H1 (cell line): ENCODE results near the gene ASAH2B. TPM values are rescaled to one million over a fixed set of nuclear protein-coding genes. Genes with fewer than 3 reads are reported as not detected.
A peak's percentile ranks its signal among the peaks of the same experiment; 100 is the strongest.

ENCODE experiments used
- BRCA1 ChIP-seq: IDR thresholded peaks from 2 replicates; pipeline ENCODE4 v1.6.1; 2012; ENCODE audit warnings: low read depth, low read length, improper control_type of control experiment
- CBX5 ChIP-seq: fragments of 300-800, 300-1000 bp; sonication (generic); IDR thresholded peaks from 2 replicates; pipeline ENCODE4 v1.7.1; 2016; ENCODE audit warnings: antibody characterized with exemption, low read length, low read depth
- CBX8 ChIP-seq: fragments of 300-800, 300-1000 bp; sonication (generic); IDR thresholded peaks from 2 replicates; pipeline ENCODE4 v1.7.1; 2016; ENCODE audit warnings: low read depth, low read length, borderline replicate concordance
- CTCF ChIP-seq, 3 experiments: IDR thresholded peaks; 1 replicate in 2 of 3; 2 replicates in 1 of 3; pipeline versions ENCODE4 v1.5.1 to v1.6.1; 2011; ENCODE audit warnings: low read length in 3 of 3, mild to moderate bottlenecking in 3 of 3, inconsistent platforms in 2 of 3, low read depth in 1 of 3, moderate library complexity in 1 of 3; ENCODE audit not compliant: insufficient read depth in 1 of 3; ENCODE audit errors: control extremely low read depth in 1 of 3
- EP300 ChIP-seq, 2 experiments: IDR thresholded peaks; 1 replicate in 1 of 2; 2 replicates in 1 of 2; pipeline ENCODE4 v1.6.1; 2011 to 2012; ENCODE audit warnings: low read depth in 2 of 2, low read length in 2 of 2, mild to moderate bottlenecking in 2 of 2, borderline replicate concordance in 1 of 2, inconsistent platforms in 1 of 2, moderate library complexity in 1 of 2
- EZH2 ChIP-seq: fragments of 200-600 bp; sonication (generic); IDR thresholded peaks from 2 replicates; pipeline ENCODE4 v1.7.1; 2012; ENCODE audit warnings: low read depth, mild to moderate bottlenecking, moderate library complexity, low read length, inconsistent platforms; ENCODE audit not compliant: severe bottlenecking
- JUND ChIP-seq: IDR thresholded peaks from 2 replicates; pipeline ENCODE4 v1.6.1; 2011; ENCODE audit warnings: mild to moderate bottlenecking, improper control_type of control experiment, low read length
- KDM4A ChIP-seq: IDR thresholded peaks from one replicate; pipeline ENCODE4 v1.7.1; 2012; ENCODE audit warnings: low read depth, mild to moderate bottlenecking, moderate library complexity, low read length, inconsistent platforms; ENCODE audit not compliant: severe bottlenecking
- RNF2 ChIP-seq: fragments of 200-900, 300-1000 bp; sonication (generic); IDR thresholded peaks from 2 replicates; pipeline ENCODE4 v1.7.1; 2016; ENCODE audit warnings: borderline replicate concordance, low read depth, mild to moderate bottlenecking, antibody characterized with exemption, low read length; ENCODE audit not compliant: poor library complexity, severe bottlenecking; ENCODE audit errors: missing control alignments
- RXRA ChIP-seq: IDR thresholded peaks from 2 replicates; pipeline ENCODE4 v1.6.1; 2011; ENCODE audit warnings: low read depth, mild to moderate bottlenecking, low read length, moderate library complexity; ENCODE audit not compliant: insufficient read depth
- SIRT6 ChIP-seq: IDR thresholded peaks from one replicate; pipeline ENCODE4 v1.7.1; 2012; ENCODE audit warnings: low read length, inconsistent platforms
- SP4 ChIP-seq: IDR thresholded peaks from 2 replicates; pipeline ENCODE4 v1.6.1; 2012; ENCODE audit warnings: low read length, inconsistent platforms
- TAF1 ChIP-seq: IDR thresholded peaks from 2 replicates; pipeline ENCODE4 v1.6.1; 2011; ENCODE audit warnings: mild to moderate bottlenecking, low read depth, low read length
- TBP ChIP-seq: IDR thresholded peaks from 2 replicates; pipeline ENCODE4 v1.6.1; 2011; ENCODE audit warnings: low read depth, low read length, improper control_type of control experiment
- TEAD4 ChIP-seq: IDR thresholded peaks from 2 replicates; pipeline ENCODE4 v1.6.1; 2012; ENCODE audit warnings: low read depth, low read length, inconsistent platforms, mixed read lengths
- YY1 ChIP-seq: IDR thresholded peaks from 2 replicates; pipeline ENCODE4 v1.6.1; 2011; ENCODE audit warnings: low read depth, mild to moderate bottlenecking, low read length
- ZNF274 ChIP-seq: IDR thresholded peaks from 2 replicates; pipeline ENCODE4 v1.7.0; 2012; ENCODE audit warnings: low read length, borderline replicate concordance; ENCODE audit errors: extremely low read depth
- polyA plus RNA-seq, 7 experiments: library from polyadenylated mRNA; depleted of rRNA in 3 of 7; stranded (reverse) in 5 of 7; unstranded in 2 of 7; fragments of >200 nt in 5 of 7; fragments of 200-250 nt in 2 of 7; gene quantifications; 1 replicate in 5 of 7; 2 replicates in 1 of 7; 4 replicates in 1 of 7; pipeline versions ENCODE4 v1.2.1 to v1.2.3, GENCODE V29; 2011 to 2013; ENCODE audit warnings: missing spikeins in 2 of 7, mixed read lengths in 2 of 7
- total RNA-seq: library from RNA; stranded (reverse); fragmentation: NEBNext Ultra II Directional; extraction: Animal tissue kit (Norgen Biotek cat#: 25700); gene quantifications from 2 replicates; pipeline ENCODE4 v1.2.1, GENCODE V29; 2021
- TF ChIP-seq, protein P1 (sequence below): IDR thresholded peaks from 2 replicates; pipeline ENCODE4 v1.6.1; 2011; ENCODE audit warnings: low read length, improper control_type of control experiment
- TF ChIP-seq, protein P2 (sequence below): IDR thresholded peaks from 2 replicates; pipeline ENCODE4 v1.6.1; 2012; ENCODE audit warnings: low read length, inconsistent platforms

ASAH2B gene
- total and polyA plus RNA-seq, 2 of the 8 experiments (the other 6 are each of a cell fraction or from before 2014, with no cell fraction given) = 3.6 to 4.7 TPM

DNA sequence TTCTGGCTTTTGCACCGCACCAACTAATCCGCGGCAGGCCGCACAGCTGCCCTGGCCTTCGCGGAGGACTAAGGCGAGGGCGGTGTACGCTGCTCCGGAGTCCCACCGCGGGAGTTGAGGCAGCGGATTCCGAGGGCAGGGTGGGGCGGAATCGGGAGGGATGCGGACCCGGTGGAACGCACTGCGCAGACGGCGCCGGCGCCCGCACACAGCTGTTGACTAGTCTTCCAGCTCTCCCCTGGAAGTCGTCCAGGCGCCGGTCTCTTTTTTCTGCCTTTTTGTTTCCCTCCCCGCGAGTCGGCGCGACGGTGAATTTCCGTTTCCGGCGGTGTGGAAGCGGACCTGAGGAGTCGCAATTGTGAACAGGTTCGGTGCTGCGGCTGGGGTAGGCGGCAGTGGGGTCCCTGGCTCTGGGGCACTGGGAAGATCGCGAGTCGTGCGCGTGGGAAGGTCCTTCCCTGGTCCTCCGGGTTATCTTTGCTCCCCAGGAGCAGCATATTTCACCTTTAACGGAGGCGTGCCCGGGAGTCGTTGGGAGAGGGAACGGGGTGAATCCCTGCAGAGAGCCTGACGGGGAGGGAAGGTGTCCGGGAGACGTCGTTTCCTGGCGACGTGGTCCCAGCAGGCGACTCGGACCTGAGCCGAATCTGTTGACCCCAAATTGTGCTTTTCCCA is at the start of gene ASAH2B (continued):
- TF ChIP-seq RNF2 (no peak), BRCA1 (no peak), TEAD4 (no peak), SP4 (peak; percentile 59; the same call in 1 of the 2 replicates), TAF1 (peak; percentile 70), EP300 (IDR thresholded peaks at IDR 0.05; ENCODE audit: borderline replicate concordance in 1 of 2, low read depth in 2 of 2, low read length in 2 of 2) (no peak), CTCF (IDR thresholded peaks at IDR 0.05; ENCODE audit: control extremely low read depth in 1 of 3, insufficient read depth in 1 of 3, low read depth in 1 of 3, low read length in 3 of 3) (no peak), SIRT6 (no peak), JUND (no peak), CBX8 (no peak), KDM4A (peak; percentile 93), RXRA (no peak), TBP (peak; percentile 65), EZH2 (no peak), ZNF274 (no peak), YY1 (no peak), CBX5 (no peak)
- TF ChIP-seq, protein P1, sequence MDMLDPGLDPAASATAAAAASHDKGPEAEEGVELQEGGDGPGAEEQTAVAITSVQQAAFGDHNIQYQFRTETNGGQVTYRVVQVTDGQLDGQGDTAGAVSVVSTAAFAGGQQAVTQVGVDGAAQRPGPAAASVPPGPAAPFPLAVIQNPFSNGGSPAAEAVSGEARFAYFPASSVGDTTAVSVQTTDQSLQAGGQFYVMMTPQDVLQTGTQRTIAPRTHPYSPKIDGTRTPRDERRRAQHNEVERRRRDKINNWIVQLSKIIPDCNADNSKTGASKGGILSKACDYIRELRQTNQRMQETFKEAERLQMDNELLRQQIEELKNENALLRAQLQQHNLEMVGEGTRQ = no peak
- TF ChIP-seq, protein P2, sequence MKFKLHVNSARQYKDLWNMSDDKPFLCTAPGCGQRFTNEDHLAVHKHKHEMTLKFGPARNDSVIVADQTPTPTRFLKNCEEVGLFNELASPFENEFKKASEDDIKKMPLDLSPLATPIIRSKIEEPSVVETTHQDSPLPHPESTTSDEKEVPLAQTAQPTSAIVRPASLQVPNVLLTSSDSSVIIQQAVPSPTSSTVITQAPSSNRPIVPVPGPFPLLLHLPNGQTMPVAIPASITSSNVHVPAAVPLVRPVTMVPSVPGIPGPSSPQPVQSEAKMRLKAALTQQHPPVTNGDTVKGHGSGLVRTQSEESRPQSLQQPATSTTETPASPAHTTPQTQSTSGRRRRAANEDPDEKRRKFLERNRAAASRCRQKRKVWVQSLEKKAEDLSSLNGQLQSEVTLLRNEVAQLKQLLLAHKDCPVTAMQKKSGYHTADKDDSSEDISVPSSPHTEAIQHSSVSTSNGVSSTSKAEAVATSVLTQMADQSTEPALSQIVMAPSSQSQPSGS = no peak
